ENCODE results near the gene CYB5R4.

GRCh38 chr6:83872386-83873118 lies 13.1 kb downstream of the CYB5R4 start:
- TF ChIP-seq CTCF (IDR thresholded peaks at IDR 0.05) (no peak), ZFX (IDR thresholded peaks at IDR 0.05; ENCODE audit: borderline replicate concordance) (no peak)

Data from 22Rv1 (cell line).